ENCODE results near the gene HEATR5A.

DNA sequence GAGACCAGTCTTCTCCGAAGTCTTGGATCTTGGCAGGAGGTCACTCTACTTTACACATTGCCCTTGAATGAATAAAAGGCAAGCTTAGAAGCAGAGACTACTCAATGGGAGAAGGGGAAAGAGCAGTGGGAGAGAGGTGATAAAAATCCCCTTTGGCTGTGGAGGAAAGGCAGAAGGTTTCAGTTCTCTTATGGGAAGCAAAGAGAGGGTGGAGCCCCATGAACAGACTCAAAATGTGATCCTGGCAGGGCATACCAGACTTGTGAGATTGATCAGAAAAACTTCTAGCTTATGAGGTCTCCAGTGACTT lies 163.2 kb downstream of the HEATR5A start:
- TF ChIP-seq POLR2AphosphoS5 (IDR thresholded peaks at IDR 0.05; ENCODE audit: low read depth, low read length) (no peak), NRF1 (IDR thresholded peaks at IDR 0.05; ENCODE audit: low read depth, low read length) (no peak), GABPA (IDR thresholded peaks at IDR 0.05; ENCODE audit: low read depth) (no peak), SIN3A (IDR thresholded peaks at IDR 0.05; ENCODE audit: borderline replicate concordance, low read depth, low read length) (no peak), TCF12 (IDR thresholded peaks at IDR 0.05) (no peak), TAF1 (IDR thresholded peaks at IDR 0.05; ENCODE audit: borderline replicate concordance, low read depth, low read length) (no peak), EZH2phosphoT487 (IDR thresholded peaks at IDR 0.05; ENCODE audit: borderline replicate concordance, low read depth) (no peak), EP300 (IDR thresholded peaks at IDR 0.05; ENCODE audit: borderline replicate concordance in 1 of 2, low read depth in 1 of 2, low read length in 1 of 2) (no peak), RXRA (IDR thresholded peaks at IDR 0.05; ENCODE audit: borderline replicate concordance, low read depth) (no peak), CHD2 (IDR thresholded peaks at IDR 0.05; ENCODE audit: low read length, partially characterized antibody) (no peak), ELF1 (IDR thresholded peaks at IDR 0.05) (no peak), YY1 (IDR thresholded peaks at IDR 0.05; ENCODE audit: low read depth) (no peak)
- TF ChIP-seq, protein P1, sequence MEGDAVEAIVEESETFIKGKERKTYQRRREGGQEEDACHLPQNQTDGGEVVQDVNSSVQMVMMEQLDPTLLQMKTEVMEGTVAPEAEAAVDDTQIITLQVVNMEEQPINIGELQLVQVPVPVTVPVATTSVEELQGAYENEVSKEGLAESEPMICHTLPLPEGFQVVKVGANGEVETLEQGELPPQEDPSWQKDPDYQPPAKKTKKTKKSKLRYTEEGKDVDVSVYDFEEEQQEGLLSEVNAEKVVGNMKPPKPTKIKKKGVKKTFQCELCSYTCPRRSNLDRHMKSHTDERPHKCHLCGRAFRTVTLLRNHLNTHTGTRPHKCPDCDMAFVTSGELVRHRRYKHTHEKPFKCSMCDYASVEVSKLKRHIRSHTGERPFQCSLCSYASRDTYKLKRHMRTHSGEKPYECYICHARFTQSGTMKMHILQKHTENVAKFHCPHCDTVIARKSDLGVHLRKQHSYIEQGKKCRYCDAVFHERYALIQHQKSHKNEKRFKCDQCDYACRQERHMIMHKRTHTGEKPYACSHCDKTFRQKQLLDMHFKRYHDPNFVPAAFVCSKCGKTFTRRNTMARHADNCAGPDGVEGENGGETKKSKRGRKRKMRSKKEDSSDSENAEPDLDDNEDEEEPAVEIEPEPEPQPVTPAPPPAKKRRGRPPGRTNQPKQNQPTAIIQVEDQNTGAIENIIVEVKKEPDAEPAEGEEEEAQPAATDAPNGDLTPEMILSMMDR (IDR thresholded peaks at IDR 0.05), result no peak
- TF ChIP-seq, protein P2, sequence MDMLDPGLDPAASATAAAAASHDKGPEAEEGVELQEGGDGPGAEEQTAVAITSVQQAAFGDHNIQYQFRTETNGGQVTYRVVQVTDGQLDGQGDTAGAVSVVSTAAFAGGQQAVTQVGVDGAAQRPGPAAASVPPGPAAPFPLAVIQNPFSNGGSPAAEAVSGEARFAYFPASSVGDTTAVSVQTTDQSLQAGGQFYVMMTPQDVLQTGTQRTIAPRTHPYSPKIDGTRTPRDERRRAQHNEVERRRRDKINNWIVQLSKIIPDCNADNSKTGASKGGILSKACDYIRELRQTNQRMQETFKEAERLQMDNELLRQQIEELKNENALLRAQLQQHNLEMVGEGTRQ (IDR thresholded peaks at IDR 0.05; ENCODE audit: borderline replicate concordance, low read depth, low read length), result no peak
